Omental fat pad (tissue), 4 donors: ENCODE results near the gene ATG9A. TPM values are rescaled to one million over a fixed set of nuclear protein-coding genes. Genes with fewer than 3 reads are reported as not detected.

Source experiments
- ATAC-seq: fragments of 150-250 bp; one replicate; pipeline ENCODE4 v1.9.1; 2016; ENCODE audit warnings: mild to moderate bottlenecking, moderate library complexity; ENCODE audit not compliant: low FRiP score
- DNase-seq: peaks from one replicate; pipeline ENCODE4 v3.0.0-alpha.2; 2019; ENCODE audit warnings: low spot score
- CTCF ChIP-seq, 3 donors: fragments of 450-650 bp; IDR thresholded peaks; one replicate each; pipeline ENCODE4 v1.5.1; 2016 to 2017; ENCODE audit warnings: antibody characterized with exemption in 3 of 3, mild to moderate bottlenecking in 3 of 3, moderate library complexity in 2 of 3
- total RNA-seq, 4 donors: library from RNA; depleted of rRNA; stranded (reverse); fragments of >200 nt; gene quantifications; one replicate each; pipeline ENCODE4 v1.1.0, GENCODE V29; 2016

The ATG9A gene
- total RNA-seq, 4 donors from 2014 or later = 24.4 to 52.2 (median 38.6) TPM

GRCh38 chr2:219214141-219214540 lies 15.3 kb downstream of the ATG9A start:
- TF ChIP-seq CTCF (IDR thresholded peaks at IDR 0.05) = no peak
- ATAC-seq (no peak), DNase-seq (no peak)

- ATAC-seq (no peak), DNase-seq (no peak)
- no peak for TF ChIP-seq CTCF (IDR thresholded peaks at IDR 0.05)
These were observed 15.9 kb downstream of the ATG9A start for GRCh38 chr2:219213486-219214071.

- TF ChIP-seq CTCF (IDR thresholded peaks at IDR 0.05) = no peak
- ATAC-seq (no peak), DNase-seq (no peak)
These were observed 16.4 kb downstream of the ATG9A start for GRCh38 chr2:219213026-219213415.

GRCh38 chr2:219210886-219211362 lies 18.5 kb downstream of the ATG9A start:
- DNase-seq (no peak), ATAC-seq (no peak)
- TF ChIP-seq CTCF (IDR thresholded peaks at IDR 0.05) = no peak

- DNase-seq = no peak
- no peak for TF ChIP-seq CTCF (IDR thresholded peaks at IDR 0.05)
- no peak for ATAC-seq
These were observed 19.1 kb downstream of the ATG9A start for GRCh38 chr2:219210196-219210885.

- ATAC-seq (no peak), DNase-seq (no peak)
- TF ChIP-seq CTCF (IDR thresholded peaks at IDR 0.05) = no peak
These were observed 19.9 kb downstream of the ATG9A start for GRCh38 chr2:219209236-219210195.
